DND-41 (cell line): ENCODE data around the gene TSC22D1.
"Not testable (repeated sequence)": the region's sequence is repeated elsewhere in the genome, so short reads cannot be mapped to it uniquely, and the experiment has no call there.

Experiments
- ATAC-seq: fragments of 200-7000 bp; cut with Tn5 transposase; 3 replicates; pipeline ENCODE4 v1.9.1; 2021; ENCODE audit warnings: low read depth; ENCODE audit not compliant: insufficient read depth
- DNase-seq: peaks from one replicate; pipeline ENCODE4 v3.0.0-alpha.2; 2020
- H2AFZ ChIP-seq: 2 replicates; pipeline ENCODE4 v1.6.0; 2012; ENCODE audit warnings: low read depth, low read length
- H3K27ac ChIP-seq: 2 replicates; pipeline ENCODE4 v1.5.1; 2012; ENCODE audit warnings: low read length, inconsistent platforms
- H3K27me3 ChIP-seq: fragments of 200-600 bp; sonication (generic); 2 replicates; pipeline ENCODE4 v1.6.0; 2012; ENCODE audit warnings: low read length, mild to moderate bottlenecking, inconsistent platforms; ENCODE audit not compliant: insufficient read depth, poor library complexity
- H3K36me3 ChIP-seq: 2 replicates; pipeline ENCODE4 v1.5.1; 2012; ENCODE audit warnings: low read length, inconsistent platforms; ENCODE audit not compliant: insufficient read depth
- H3K4me1 ChIP-seq: 2 replicates; pipeline ENCODE4 v1.5.1; 2012; ENCODE audit warnings: mild to moderate bottlenecking, low read length; ENCODE audit not compliant: insufficient read depth
- H3K4me2 ChIP-seq: 2 replicates; pipeline ENCODE4 v1.6.0; 2012; ENCODE audit warnings: mild to moderate bottlenecking, moderate library complexity, low read length, inconsistent platforms; ENCODE audit not compliant: insufficient read depth
- H3K4me3 ChIP-seq, 2 experiments: fragments of 200-600 bp in 1 of 2; shearing (Covaris generic) in 1 of 2; 2 replicates each; pipeline ENCODE4 v1.5.1; 2012 to 2016; ENCODE audit warnings: inconsistent platforms in 2 of 2, low read length in 2 of 2, mild to moderate bottlenecking in 2 of 2, low read depth in 1 of 2, moderate library complexity in 1 of 2
- H3K79me2 ChIP-seq: 2 replicates; pipeline ENCODE4 v1.6.0; 2012; ENCODE audit warnings: low read length, inconsistent platforms; ENCODE audit not compliant: insufficient read depth
- H3K9ac ChIP-seq: 2 replicates; pipeline ENCODE4 v1.6.0; 2012; ENCODE audit warnings: low read depth, mild to moderate bottlenecking, inconsistent platforms, low read length, moderate library complexity
- H3K9me3 ChIP-seq: 2 replicates; pipeline ENCODE4 v1.5.1; 2012; ENCODE audit warnings: low read length, moderate library complexity, mild to moderate bottlenecking, inconsistent platforms; ENCODE audit not compliant: insufficient read depth, severe bottlenecking
- H4K20me1 ChIP-seq: 2 replicates; pipeline ENCODE4 v1.6.0; 2012; ENCODE audit warnings: low read length; ENCODE audit not compliant: insufficient read depth
- EZH2 ChIP-seq: IDR thresholded peaks from 3 replicates; pipeline ENCODE4 v1.6.1; 2012; ENCODE audit warnings: borderline replicate concordance, low read depth, mild to moderate bottlenecking, moderate library complexity, low read length, inconsistent platforms; ENCODE audit not compliant: severe bottlenecking
- TF ChIP-seq, protein P1 (sequence below): IDR thresholded peaks from 2 replicates; pipeline ENCODE4 v1.5.1; 2012; ENCODE audit warnings: borderline replicate concordance, low read length, moderate library complexity, mild to moderate bottlenecking; ENCODE audit not compliant: poor library complexity, severe bottlenecking; ENCODE audit errors: extremely low read depth

The TSC22D1 gene

DNA sequence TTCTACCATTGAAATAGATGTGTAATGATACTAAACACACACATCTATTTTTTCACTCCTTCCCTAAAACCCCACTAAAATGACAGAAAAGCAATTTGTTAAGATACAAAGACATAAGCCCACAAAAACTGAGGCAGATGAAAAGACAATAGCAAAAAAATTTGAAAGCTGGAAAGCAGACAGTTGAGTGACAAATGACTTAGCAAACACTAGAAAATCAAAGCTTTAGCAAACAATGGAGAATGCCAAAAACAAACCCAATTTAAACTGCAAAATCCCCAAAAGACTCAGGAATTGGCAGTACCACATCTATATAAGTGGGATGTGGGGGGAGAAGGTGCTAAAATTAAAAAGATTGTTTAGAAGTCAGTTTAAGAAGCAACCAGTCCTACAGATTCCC is 9.5 kb downstream of the TSC22D1 start:
- no peak overlapping the region for H3K4me3 ChIP-seq
- H3K9ac ChIP-seq, result no peak overlapping the region
- no peak overlapping the region for H2AFZ ChIP-seq
- no peak for TF ChIP-seq EZH2
- TF ChIP-seq, protein P1, sequence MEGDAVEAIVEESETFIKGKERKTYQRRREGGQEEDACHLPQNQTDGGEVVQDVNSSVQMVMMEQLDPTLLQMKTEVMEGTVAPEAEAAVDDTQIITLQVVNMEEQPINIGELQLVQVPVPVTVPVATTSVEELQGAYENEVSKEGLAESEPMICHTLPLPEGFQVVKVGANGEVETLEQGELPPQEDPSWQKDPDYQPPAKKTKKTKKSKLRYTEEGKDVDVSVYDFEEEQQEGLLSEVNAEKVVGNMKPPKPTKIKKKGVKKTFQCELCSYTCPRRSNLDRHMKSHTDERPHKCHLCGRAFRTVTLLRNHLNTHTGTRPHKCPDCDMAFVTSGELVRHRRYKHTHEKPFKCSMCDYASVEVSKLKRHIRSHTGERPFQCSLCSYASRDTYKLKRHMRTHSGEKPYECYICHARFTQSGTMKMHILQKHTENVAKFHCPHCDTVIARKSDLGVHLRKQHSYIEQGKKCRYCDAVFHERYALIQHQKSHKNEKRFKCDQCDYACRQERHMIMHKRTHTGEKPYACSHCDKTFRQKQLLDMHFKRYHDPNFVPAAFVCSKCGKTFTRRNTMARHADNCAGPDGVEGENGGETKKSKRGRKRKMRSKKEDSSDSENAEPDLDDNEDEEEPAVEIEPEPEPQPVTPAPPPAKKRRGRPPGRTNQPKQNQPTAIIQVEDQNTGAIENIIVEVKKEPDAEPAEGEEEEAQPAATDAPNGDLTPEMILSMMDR, result no peak
- H3K4me2 ChIP-seq, result no peak overlapping the region
- no peaks in the 10 kb centered on the region; the same call in 1 of the 2 replicates for H4K20me1 ChIP-seq
- DNase-seq (no peak), ATAC-seq (no peak)
- H3K4me1 ChIP-seq, result peaks cover 27% of the 10 kb centered on the region
- H3K27me3 ChIP-seq, result no peaks in the 10 kb centered on the region
- no peak overlapping the region for H3K27ac ChIP-seq
- no peaks in the 10 kb centered on the region for H3K36me3 ChIP-seq
- peaks cover 38% of the 10 kb centered on the region for H3K79me2 ChIP-seq
- H3K9me3 ChIP-seq, result no peaks in the 10 kb centered on the region

- no peak overlapping the region for H3K4me2 ChIP-seq
Measured at GRCh38 chr13:44565881-44566280, 10.2 kb downstream of the TSC22D1 start.

GRCh38 chr13:44564936-44565335 is 11.2 kb downstream of the TSC22D1 start:
- Histone ChIP-seq H3K9me3 (no peaks in the 10 kb centered on the region), H3K4me1 (peaks cover 12% of the 10 kb centered on the region; the same call in 1 of the 2 replicates), H4K20me1 (no peaks in the 10 kb centered on the region; the same call in 1 of the 2 replicates), H3K27me3 (no peaks in the 10 kb centered on the region), H3K36me3 (no peaks in the 10 kb centered on the region), H3K9ac (no peak overlapping the region), H3K4me2 (no peak overlapping the region), H2AFZ (no peak overlapping the region), H3K4me3 (no peak overlapping the region), H3K79me2 (peaks cover 43% of the 10 kb centered on the region), H3K27ac (no peak overlapping the region)
- ATAC-seq (no peak), DNase-seq (no peak)
- TF ChIP-seq, protein P1, result no peak
- no peak for TF ChIP-seq EZH2

More at GRCh38 chr13:44565881-44566280, 10.2 kb downstream of the TSC22D1 start:
- H3K4me1 ChIP-seq, result peaks cover 20% of the 10 kb centered on the region; the same call in 1 of the 2 replicates
- no peaks in the 10 kb centered on the region for H3K27me3 ChIP-seq
- no peak overlapping the region for H3K9ac ChIP-seq
- H2AFZ ChIP-seq, result no peak overlapping the region
- peaks cover 39% of the 10 kb centered on the region for H3K79me2 ChIP-seq
- H3K4me3 ChIP-seq, result no peak overlapping the region
- TF ChIP-seq EZH2, result no peak
- TF ChIP-seq, protein P1, result no peak
- DNase-seq (no peak), ATAC-seq (no peak)
- no peak overlapping the region for H3K27ac ChIP-seq
- no peaks in the 10 kb centered on the region; the same call in 1 of the 2 replicates for H4K20me1 ChIP-seq
- no peaks in the 10 kb centered on the region for H3K36me3 ChIP-seq
- H3K9me3 ChIP-seq, result no peaks in the 10 kb centered on the region

GRCh38 chr13:44562853-44563252 is 13.3 kb downstream of the TSC22D1 start:
- peaks cover 45% of the 10 kb centered on the region for H3K79me2 ChIP-seq
- H3K4me3 ChIP-seq, ATAC-seq, H3K36me3 ChIP-seq, DNase-seq, H3K9ac ChIP-seq, H4K20me1 ChIP-seq, H3K4me2 ChIP-seq, H3K9me3 ChIP-seq, H3K27me3 ChIP-seq, H3K4me1 ChIP-seq, H2AFZ ChIP-seq, H3K27ac ChIP-seq: not testable (repeated sequence)
